NOMO-1 treated with DMSO at 0.1 percent for 48 hours (cell line): Measurements from ENCODE around the gene MTARC2.
"Not testable (repeated sequence)": the region's sequence is repeated elsewhere in the genome, so short reads cannot be mapped to it uniquely, and the experiment has no call there.

Source experiments
- DNase-seq: peaks from one replicate; lab custom pipeline; 2025; ENCODE audit not compliant: unreplicated experiment; lab: John Stamatoyannopoulos, UW

Gene MTARC2

DNA sequence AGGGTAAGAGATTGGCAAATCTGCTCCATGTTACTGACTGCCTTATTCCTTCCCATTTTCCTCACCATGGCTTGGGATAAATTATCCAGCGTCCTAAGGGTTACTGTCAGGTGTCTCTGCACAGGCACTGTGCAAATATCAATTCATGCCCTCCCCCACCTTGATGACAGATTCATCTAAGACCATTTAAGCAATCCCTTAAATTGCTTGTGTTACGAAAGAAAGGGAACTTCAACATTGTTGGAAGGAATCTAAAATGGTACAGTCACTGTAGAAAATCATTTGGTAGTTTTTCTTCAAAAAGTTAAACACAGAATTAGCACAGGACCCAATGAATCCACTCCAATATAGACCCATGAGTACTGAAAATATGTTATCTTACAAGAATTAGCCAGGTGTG, 17.6 kb upstream of the MTARC2 start:
- DNase-seq: peak; percentile 49

DNA sequence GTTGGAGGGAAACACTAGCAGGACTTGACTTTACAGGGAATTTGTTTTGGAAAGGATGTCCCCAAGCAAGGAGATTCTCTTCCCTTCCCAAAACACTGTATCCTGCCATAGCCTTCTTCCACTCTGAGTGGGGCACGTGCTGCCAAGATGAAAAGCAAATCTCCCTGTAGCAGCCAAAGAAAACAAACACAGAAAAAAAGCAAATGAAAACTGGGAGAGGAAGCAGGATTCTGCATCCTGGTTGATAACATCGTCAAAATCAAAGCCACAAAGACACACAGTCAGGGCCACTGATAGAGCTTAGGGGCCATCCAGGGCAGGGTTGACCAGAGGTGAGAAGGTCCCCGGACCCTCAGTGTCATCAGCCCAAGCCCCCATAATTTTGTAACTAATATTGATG, 16.0 kb upstream of the MTARC2 start:
- no peak for DNase-seq

DNA sequence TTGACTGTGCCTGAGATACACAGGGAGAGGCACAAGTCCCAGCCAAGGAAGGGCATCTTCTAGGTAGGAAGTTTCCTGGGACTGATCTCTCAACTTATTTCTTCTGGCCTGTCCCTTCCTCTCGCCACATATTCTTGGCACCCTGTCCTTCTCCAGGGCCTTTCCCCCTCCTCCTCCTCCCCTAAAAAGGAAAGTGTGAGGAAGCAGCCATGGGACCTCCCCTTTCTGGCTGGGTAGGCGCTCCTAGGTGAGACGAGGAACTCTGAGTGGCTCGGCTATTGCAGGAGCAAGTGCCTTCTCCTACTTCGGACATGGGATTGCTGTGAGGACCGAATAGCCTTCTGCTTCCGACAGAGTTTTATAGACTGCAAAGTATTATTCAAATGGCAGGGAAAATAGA, 15.5 kb upstream of the MTARC2 start:
- no peak for DNase-seq

DNA sequence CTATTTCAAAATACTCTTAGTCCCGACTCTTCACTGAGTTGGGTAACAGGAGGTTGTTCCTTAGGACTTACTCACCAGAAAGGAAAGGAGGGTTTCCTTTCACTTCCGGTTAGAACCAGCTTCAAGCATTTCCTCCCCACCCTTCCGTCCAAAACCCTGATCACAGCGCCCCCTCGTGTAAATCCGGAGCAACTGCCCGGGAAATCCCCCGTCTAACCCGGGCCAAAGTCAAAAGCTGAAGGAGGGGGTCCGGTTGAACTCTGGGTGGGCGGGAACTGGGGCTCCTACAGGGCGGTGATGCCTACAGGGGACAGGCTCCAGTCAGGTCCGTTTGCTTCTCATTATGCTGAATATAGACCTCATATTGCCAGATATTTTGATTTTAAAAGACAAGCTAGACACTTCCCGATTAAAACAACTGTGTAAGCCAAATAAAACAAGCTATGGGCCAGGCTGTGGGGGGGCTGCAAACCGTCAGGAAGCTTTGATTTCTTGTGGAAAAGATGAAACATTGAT, 15.0 kb upstream of the MTARC2 start:
- peak; percentile 81 for DNase-seq

DNA sequence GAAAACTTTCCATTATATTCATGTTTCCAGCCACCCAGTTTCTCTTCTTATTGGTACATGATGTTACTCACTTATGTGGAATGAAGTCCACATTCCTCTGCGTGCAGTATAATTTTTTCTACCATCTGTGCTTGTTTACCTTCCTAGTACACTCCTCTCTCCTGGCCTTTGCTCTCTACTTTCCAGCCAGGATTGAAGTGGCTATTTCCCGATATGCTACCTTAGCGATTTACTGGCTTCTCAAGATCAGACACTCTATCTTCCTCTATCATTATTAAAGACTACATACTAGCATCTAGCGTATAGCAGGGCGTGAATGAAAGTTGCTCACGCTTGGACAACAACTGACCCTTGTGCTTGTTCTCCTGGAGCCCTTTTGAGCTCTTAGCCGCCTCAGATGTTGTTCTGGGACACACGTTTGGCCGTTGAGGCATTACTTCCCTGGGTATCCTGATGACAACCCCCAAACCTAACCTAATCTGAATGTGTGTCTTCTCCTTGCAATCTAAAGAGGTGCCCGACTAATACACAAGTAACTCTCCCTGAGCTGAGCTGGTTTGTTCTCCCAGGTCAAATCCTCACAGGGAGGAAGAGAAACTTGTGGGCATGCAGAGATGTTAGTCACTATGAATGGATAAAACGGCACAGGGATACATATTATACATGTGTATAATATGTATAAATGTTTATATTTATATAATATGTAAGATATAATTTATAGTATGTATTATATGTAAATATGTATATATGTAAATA, 13.4 kb upstream of the MTARC2 start:
- DNase-seq: no peak

DNA sequence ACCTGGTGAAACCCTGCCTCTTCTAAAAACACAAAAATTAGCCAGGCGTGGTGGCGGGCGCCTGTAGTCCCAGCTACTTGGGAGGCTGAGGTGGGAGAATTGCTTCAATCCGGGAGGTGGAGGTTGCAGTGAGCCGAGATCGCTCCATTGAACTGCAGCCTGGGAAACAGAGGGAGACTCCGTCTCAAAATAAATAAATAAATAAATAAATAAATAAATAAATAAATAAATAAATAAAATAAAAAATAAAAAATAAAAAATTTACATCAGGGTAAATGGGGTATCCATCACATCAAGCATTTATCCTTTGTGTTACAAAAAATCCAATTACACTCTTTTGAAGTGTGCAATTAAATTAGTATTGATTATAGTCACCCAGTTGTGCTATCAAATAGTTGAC, 11.8 kb upstream of the MTARC2 start:
- DNase-seq: not testable (repeated sequence)

DNA sequence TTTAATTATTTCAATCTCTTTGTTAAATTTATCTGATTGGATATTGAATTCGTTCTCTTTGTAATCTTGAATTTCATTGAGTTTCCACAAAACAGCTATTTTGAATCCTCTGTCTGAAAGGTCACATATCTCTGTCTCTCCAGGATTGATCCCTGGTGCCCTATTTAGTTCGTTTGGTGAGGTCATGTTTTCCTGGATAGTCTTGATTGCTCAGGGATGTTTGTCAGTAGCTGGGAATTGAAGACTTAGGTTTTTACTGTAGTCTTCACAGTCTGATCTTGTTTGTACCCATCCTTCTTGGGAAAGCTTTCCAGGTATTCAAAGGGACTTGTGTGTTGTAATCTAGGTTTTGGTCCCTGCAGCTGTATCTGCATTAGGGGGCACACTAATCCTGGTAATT, 6.8 kb upstream of the MTARC2 start:
- no peak for DNase-seq

DNA sequence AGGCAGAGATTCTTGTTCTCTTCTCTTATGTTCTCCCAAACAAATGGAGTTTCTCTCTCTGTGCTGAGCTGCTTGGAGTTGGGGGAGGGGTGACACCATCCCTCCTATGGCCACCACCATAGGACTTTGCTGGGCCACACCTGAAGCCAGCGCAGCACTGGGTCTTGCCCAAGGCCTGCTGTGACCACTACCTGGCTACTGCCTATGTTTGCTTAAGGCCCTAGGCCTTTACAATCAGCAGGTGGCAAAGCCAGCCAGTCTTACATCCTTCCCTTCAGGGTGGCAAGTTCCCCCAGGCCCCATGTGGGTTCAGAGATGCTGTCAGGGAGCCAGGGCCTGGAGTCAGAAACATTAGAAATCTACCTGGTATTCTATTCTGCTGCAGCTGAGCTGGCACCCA, 6.3 kb upstream of the MTARC2 start:
- no peak for DNase-seq

DNA sequence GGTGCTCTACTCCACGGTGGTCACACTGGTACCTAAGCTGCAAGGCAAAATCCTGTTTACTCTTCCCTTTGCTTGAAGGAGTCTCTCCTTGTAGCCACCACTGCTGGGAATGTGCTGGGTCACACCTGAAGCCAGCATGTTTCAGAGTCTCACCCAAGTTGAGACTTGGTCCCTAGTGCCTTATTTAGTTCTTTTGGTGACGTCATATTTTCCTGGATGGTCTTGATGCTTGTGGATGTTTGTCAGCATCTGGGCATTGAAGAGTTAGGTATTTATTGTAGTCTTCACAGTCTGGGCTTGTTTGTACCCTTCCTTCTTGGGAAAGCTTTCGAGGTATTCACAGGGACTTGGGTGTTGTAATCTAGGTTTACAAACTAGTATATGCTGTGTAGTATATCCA, 5.6 kb upstream of the MTARC2 start:
- no peak for DNase-seq

DNA sequence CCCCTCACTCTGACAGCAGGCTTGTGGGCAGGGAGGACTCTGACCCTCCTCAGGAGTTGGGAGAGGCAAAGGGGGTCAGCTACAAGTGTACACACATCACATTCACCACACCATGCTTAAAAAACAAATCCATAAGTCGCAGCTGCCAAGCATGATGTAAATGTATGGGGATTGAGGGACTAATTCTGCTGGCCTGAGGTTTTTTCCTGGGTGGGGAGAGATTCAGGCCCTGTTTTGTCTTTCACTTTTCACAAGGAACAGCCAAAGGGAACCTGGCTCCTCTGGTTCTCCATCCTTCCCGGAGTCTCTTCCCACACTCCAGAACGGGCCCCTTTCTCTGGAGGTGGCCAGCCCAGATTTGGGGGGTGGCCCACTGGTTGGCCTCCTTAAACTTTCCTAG, 1.3 kb upstream of the MTARC2 start:
- DNase-seq: no peak

DNA sequence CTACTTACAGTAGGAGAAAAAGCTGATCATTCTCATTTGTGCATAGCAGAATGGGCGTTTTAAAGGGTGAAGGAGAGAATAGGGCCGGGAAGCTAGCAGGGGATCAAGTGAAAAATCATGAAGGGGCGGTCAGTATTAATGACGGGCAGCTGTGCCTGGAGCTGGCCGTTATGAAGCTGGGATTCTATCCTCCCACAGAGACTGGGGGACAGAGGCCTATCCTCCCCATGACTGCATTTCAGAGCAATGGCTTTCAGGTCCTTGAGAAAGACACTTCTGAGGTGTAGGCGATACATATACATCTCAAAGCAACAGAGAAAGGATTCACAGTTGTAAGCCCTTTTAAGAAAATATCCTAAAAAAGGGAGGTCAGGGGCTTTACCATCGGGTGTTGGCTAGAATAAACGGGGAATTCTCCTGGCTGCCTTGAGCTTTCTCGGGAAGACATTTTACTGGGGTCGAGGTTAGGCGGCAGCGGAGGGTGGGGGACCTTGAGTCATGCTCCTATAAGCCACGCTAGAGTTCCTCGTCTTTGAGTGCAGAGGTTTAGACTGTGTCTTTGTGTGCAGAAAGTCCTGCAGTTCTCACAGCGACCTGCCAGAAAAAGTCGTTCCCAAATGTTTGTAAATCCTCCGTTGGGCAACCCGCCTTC, 559 bp upstream of the MTARC2 start:
- DNase-seq: no peak

DNA sequence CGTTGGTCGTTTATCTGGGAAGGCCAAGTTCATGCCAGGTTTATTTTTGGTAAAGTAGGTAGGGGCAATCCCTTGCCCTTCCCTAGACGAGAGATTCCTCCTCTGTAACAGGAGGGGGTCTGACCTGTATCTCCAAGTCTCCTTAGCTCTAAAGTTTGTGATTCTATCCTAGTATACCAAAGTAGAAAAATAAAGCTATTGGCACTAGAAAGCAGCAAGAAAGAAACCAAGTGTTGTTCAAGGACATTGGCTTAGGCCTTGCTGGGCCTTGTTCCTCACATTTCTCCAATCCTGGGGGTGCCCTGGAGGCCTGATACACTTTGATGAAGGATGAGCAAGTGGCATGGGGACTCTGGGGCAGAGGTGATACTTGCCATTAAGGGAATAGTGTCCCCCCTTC, 814 bp downstream of the MTARC2 start:
- no peak for DNase-seq

DNA sequence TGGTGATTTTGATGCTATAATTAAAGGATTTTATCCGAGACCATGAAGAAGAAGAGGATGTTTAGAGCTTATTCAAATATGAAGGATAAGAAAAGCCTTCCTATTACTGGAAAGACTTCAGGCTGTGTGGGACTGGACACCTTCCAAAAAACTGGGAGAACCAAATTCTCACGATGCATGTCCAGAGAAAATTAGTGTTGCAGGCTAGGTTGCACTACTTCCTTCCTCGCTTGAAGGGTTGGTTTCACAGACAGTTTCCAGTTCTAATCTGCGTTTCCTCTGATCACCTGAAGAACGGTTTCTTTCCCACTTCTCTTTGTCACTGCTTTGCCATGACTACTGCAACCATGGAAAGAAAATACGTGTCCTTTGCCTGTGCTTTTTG, 2.0 kb downstream of the MTARC2 start:
- no peak for DNase-seq

DNA sequence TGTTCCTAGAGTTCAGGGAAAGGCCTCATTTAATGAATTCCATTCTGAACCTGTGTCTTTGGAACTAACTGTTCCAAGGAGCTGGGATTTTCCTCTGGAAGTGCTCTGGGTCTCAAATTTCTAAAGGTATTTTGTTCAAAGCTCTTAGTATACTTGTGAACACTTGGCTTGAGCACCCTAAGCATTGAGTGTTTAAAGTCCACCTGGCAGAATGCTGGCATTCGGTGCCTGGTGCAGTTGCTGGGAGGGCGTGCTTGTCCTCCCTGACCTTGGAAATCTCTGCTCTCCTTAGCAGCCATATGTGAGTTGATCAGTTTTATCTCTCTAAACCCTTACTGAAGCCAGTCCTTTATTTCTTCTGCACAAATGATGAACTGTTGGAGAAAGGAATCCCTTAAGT, 3.0 kb downstream of the MTARC2 start:
- DNase-seq: no peak

DNA sequence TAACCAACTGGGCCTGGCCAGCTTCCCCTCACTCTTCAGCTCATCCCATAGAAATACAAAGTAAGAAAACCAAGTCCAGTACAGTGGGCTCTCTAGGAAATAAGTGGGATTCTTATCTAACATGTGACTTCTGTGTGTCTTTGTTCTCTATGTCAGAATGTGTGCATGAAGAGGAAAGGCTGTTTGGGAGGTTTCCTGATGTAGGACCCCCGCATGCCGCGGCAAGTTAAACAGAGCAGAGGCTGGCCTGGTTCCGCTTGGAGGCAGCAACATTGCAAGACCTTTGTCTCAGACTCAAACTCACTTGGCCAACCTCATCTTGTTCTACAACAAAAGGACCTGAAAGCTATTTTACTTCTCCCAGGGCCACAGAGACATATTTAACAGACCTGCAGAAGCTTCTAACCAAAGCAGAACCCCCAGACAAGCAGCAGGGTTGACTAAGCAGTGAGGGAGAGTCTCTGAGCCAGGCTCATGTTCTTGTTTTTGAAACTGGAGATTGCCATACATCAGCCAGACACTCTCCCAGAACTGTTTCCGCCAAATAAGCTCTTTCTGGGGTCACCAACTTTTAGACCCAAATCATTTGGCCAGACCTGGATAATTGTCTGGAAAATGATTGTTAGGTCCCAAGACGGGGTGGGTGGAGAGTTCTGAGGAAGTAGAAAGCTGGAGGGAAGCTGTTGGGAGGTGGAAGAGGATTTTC, 6.2 kb downstream of the MTARC2 start:
- DNase-seq: no peak

DNA sequence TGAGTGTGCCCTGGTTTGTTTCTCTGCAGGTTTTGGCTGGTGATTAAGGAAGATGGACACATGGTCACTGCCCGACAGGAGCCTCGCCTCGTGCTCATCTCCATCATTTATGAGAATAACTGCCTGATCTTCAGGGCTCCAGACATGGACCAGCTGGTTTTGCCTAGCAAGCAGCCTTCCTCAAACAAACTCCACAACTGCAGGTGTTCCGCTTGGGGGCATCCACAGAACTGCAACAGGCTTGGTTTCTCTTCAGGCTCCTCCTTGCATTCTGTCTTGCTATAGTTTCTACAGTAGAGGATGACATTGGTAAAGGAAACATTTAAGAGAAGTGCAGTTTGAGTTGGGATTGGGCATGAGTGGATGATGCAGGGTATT, 6.8 kb downstream of the MTARC2 start:
- no peak for DNase-seq

DNA sequence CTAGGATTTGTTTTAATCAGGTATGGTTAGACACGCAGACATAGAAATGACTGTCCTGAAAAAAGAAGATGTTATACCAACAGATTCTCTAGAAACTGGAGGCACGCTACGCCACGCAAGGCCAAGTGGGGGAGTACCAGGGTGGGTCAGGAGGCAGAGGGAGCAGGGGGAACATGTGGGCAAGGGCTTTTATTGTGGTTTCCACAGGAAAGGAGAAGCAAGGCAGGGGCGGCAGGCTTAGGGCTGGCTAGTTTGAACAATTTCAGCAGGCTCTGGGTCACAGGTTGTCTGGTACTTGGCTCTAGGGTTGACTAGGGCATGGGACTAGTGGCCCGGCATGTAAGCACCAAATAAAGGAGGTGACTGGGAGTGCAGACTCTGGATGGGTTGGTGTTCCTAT, 7.2 kb downstream of the MTARC2 start:
- no peak for DNase-seq

DNA sequence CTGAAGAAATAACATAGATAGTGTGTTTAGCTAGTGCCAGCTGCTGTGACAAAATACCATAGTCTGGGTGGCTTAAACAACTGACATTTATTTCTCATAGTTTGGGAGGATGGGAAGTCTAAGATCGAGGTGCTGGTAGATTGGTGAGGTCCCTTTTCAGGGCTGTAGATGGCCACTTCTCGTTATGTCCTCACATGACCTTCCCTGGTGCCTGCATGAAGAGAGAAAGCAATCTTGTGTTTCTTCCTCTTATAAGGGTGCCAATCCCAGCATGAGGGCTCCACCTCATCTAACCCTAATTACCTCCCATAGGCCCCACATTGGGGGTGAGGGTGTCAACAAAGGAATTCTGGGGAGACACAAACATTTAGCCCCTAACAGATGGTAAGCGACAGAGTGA, 9.3 kb downstream of the MTARC2 start:
- DNase-seq: no peak

DNA sequence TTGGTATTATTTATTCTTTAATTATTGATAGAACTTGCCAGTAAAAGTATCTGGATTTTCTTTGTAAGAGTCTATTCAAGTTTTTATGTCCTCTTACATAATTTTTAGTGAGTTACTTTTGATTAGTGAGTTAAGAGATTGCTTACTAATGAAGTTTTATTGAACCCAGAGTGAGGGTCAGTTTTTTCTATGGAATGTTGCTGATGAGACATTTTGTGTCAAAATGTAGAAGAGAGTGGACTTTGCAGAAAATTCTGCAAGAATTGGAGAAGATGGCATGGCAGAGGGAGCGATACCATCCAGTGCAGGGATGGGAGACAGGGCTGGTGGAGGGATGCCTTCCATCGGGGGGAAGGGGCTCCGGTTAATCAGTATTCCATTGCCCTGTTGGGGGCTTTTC, 11.0 kb downstream of the MTARC2 start:
- DNase-seq: no peak

DNA sequence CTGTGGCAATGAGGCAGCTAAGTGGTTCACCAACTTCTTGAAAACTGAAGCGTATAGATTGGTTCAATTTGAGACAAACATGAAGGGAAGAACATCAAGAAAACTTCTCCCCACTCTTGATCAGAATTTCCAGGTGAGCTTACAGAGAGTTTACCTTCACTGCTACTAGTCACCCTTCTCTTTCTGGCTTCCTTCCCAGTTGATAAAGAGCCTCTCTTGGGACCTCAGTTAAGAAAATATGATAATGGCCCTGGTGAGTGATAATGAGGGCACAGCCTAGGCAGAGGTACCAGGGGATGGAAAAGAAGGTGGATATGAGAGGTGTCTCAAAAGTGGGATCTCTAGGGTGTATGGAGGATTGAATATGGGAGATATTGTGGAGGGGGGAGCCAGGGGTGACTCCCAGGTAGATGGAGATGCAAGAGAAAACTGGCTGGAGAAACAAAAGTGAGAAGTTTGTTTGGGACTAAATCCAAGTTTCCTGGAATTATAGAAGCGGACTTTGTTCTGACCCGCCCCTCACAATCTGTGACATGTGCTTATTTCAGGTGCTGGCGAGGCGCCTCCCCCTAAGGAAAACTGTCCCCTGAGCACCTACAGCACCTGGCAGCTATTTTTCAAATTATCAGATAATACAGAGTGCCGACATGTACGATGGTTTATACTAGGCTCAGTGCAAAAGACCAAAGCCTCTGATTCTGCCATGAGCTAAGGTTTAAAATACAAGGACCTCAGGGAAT, 13.7 kb downstream of the MTARC2 start:
- DNase-seq: no peak

DNA sequence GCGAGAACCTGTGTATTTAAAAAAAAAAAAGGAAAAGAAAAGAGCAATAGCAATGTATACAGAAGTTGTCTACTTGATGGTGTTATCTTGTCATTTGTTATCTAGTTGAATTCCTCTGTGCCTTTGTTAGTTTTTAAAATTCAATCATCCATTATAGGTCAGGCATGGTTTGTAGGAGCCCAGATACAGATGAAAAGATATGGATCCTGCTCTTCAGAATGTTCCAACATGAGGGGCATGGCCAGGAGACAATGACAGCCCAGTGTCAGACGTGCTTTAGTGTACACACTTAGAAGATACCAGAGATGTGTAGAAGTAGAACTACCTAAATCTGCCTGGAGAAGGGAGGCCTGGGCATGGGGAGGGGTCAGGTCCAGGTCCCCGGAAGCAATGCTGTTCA, 16.6 kb downstream of the MTARC2 start:
- DNase-seq: no peak
